Mesothelial cell of epicardium (in vitro differentiated cells): Measurements from ENCODE around the gene PIGU. TPM values are rescaled to one million over a fixed set of nuclear protein-coding genes. Genes with fewer than 3 reads are reported as not detected.

Experiments used
- DNase-seq, 2 experiments: peaks; one replicate each; pipeline ENCODE4 v3.0.0; 2021; ENCODE audit warnings: low spot score in 2 of 2; ENCODE audit not compliant: unreplicated experiment in 2 of 2
- H3K27ac Mint-ChIP-seq: 2 replicates; pipeline ENCODE4 v1.8.0; 2021; ENCODE audit warnings: mixed read lengths
- H3K27me3 Mint-ChIP-seq: 2 replicates; pipeline ENCODE4 v1.8.0; 2021; ENCODE audit warnings: low read depth, mixed read lengths
- H3K36me3 Mint-ChIP-seq: 2 replicates; pipeline ENCODE4 v1.8.0; 2021; ENCODE audit warnings: mixed read lengths
- H3K4me1 Mint-ChIP-seq: 2 replicates; pipeline ENCODE4 v1.8.0; 2021; ENCODE audit warnings: mixed read lengths
- H3K4me3 Mint-ChIP-seq: 2 replicates; pipeline ENCODE4 v1.8.0; 2021; ENCODE audit warnings: mild to moderate bottlenecking, moderate library complexity, mixed read lengths
- H3K9me3 Mint-ChIP-seq: 2 replicates; pipeline ENCODE4 v1.8.0; 2021; ENCODE audit warnings: mixed read lengths
- total RNA-seq: library from RNA; stranded (reverse); gene quantifications from 3 replicates; pipeline ENCODE4 v1.2.1, GENCODE V29; 2021
- TF ChIP-seq, protein P1 (sequence below): fragments of 200-600 bp; sonication (generic); IDR thresholded peaks from one replicate; pipeline ENCODE4 v1.5.0; 2021; ENCODE audit warnings: antibody characterized with exemption; ENCODE audit not compliant: unreplicated experiment

The PIGU gene
- total RNA-seq, 1 donor from 2014 or later: 32.6 TPM

DNA sequence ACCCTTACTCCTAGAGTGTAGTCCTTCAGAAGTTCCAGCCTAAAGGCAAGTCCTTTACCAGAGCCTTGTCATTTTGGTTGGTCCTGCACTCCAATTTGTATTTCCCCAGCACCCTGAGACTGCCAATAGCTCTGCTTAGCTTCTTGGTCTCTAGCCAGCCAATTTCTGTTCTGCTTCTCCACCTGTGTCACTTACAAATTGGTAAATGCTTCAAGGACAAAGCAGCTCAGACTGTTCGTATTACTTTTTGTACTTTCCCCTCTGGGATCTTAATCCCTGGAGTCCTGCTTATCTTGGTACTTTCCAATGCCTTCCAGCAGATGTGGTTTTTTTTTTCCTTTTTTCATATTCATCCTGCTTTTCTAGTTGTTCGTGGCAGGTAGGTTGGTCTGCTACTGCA is 25.7 kb downstream of the PIGU start:
- H3K27me3 Mint-ChIP-seq: no peaks in the 10 kb centered on the region
- no peak overlapping the region for H3K4me3 Mint-ChIP-seq
- peaks cover 32% of the 10 kb centered on the region for H3K36me3 Mint-ChIP-seq
- no peaks in the 10 kb centered on the region for H3K4me1 Mint-ChIP-seq
- peaks cover 4% of the 10 kb centered on the region for H3K9me3 Mint-ChIP-seq
- DNase-seq: no peak
- H3K27ac Mint-ChIP-seq: no peak overlapping the region
- TF ChIP-seq, protein P1, sequence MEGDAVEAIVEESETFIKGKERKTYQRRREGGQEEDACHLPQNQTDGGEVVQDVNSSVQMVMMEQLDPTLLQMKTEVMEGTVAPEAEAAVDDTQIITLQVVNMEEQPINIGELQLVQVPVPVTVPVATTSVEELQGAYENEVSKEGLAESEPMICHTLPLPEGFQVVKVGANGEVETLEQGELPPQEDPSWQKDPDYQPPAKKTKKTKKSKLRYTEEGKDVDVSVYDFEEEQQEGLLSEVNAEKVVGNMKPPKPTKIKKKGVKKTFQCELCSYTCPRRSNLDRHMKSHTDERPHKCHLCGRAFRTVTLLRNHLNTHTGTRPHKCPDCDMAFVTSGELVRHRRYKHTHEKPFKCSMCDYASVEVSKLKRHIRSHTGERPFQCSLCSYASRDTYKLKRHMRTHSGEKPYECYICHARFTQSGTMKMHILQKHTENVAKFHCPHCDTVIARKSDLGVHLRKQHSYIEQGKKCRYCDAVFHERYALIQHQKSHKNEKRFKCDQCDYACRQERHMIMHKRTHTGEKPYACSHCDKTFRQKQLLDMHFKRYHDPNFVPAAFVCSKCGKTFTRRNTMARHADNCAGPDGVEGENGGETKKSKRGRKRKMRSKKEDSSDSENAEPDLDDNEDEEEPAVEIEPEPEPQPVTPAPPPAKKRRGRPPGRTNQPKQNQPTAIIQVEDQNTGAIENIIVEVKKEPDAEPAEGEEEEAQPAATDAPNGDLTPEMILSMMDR: no peak

DNA sequence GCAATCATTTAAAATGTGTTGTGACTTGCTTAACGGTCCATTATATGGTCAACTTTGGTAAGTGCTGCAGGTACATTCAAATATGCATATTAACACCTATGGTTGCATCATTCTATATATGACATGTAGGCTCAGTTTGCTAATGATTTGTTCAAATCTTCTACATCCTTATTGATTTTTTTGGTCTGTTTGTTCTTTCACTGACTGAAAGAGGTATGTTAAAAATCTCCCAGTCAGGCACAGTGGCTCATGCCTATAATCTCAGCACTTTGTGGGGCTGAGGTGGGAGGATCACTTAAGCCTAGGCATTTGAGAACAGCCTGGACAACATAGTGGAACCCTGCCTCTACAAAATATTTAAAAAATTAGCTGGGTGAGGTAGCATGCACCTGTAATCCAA is 29.2 kb downstream of the PIGU start:
- Mint-ChIP-seq H3K9me3 (peaks cover 4% of the 10 kb centered on the region), H3K36me3 (peaks cover 20% of the 10 kb centered on the region), H3K4me1 (no peaks in the 10 kb centered on the region), H3K27me3 (no peaks in the 10 kb centered on the region), H3K4me3 (no peak overlapping the region), H3K27ac (no peak overlapping the region)
- DNase-seq: no peak
- TF ChIP-seq, protein P1: no peak

DNA sequence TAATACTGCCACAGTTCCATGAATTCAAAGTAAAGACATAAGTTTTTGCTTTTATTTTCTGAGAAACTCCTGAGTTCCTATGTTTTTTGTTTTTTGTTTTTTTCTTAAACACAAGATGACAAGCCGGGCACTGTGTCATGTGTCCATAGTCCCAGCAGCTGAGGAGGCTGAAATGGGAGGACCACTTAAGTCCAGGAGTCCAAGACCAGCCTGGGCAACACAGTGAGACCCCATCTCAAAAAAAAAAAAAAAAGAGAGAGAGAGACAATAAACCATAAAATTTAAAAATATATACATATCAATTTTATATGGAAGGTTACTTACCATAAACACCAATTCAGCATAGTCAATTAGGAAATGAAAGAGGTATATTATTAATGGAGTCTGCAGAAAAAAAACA is 31.9 kb downstream of the PIGU start:
- Mint-ChIP-seq H3K36me3 (peaks cover 4% of the 10 kb centered on the region), H3K27ac (no peak overlapping the region), H3K4me3 (no peak overlapping the region), H3K4me1 (no peaks in the 10 kb centered on the region), H3K27me3 (no peaks in the 10 kb centered on the region), H3K9me3 (peaks cover 4% of the 10 kb centered on the region)
- DNase-seq: no peak
- TF ChIP-seq, protein P1: no peak

DNA sequence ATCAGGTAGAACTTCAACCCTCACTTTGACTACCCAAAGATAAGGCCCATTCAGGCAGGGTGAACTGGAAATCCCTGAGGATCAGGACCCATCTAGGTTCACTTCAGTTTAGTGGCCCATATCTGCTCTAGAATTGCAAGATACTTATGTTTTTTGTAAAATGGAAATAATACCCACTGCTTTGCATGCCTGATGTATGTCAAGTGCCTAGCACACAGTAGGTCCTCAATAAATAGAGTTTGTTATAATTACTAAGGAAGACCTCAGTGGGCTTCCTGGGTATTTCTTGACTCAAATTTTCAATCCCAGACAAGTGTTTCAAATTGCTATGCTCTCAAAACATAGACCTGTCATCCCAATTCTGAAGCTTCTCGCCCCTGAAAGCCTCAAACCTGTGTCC is 32.5 kb downstream of the PIGU start:
- Mint-ChIP-seq H3K36me3 (peaks cover 4% of the 10 kb centered on the region), H3K4me3 (no peak overlapping the region), H3K9me3 (peaks cover 3% of the 10 kb centered on the region), H3K27ac (no peak overlapping the region), H3K27me3 (no peaks in the 10 kb centered on the region), H3K4me1 (no peaks in the 10 kb centered on the region)
- TF ChIP-seq, protein P1: no peak
- no peak for DNase-seq

DNA sequence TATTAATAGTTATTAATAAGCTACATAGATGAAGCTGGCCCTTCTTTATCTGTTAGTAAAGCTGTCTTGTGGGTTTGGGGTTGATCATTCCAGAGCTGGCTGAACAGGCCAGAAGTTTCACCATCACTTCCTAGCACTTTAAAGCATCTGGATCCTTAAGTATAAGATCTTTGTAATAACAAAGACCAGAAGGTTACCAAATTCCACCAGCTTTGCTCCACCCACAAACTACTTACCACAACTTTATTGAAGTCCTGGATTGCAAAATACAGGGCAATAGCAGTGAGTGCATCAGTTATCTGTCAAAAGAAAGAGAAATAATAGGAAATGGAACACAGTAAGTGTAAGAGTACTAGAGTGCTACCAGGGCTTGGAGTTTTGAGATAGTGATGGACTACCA is 33.0 kb downstream of the PIGU start:
- no peak overlapping the region for H3K27ac Mint-ChIP-seq
- no peaks in the 10 kb centered on the region for H3K9me3 Mint-ChIP-seq
- no peaks in the 10 kb centered on the region for H3K4me1 Mint-ChIP-seq
- H3K27me3 Mint-ChIP-seq: no peaks in the 10 kb centered on the region
- TF ChIP-seq, protein P1: no peak
- no peak overlapping the region for H3K4me3 Mint-ChIP-seq
- peaks cover 1% of the 10 kb centered on the region for H3K36me3 Mint-ChIP-seq
- DNase-seq: no peak

DNA sequence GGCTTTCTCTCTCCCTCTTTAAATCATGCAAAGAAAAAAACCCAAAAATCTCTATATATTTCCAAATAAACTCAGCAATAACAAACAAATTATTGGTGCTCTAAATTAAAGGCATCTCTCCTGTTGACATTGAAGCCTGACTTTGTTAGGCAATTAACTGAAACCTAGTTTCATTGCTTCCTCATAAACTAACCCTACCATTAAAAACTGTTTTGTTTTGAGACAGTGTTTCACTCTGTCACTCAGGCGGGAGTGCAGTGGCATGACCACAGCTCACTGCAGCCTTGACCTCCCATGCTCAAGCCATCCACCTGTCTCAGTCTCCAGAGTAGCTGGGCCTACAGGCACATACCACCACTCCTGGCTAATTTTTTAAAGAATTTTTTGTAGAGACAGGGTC is 34.9 kb downstream of the PIGU start:
- H3K36me3 Mint-ChIP-seq: peaks cover 5% of the 10 kb centered on the region
- no peaks in the 10 kb centered on the region for H3K9me3 Mint-ChIP-seq
- no peaks in the 10 kb centered on the region for H3K4me1 Mint-ChIP-seq
- DNase-seq: no peak
- no peak overlapping the region for H3K27ac Mint-ChIP-seq
- TF ChIP-seq, protein P1: no peak
- no peak overlapping the region for H3K4me3 Mint-ChIP-seq
- no peaks in the 10 kb centered on the region for H3K27me3 Mint-ChIP-seq
